Measurements from ENCODE around the gene HOXB7.

The HOXB7 gene

GRCh38 chr17:48634493-48635208, 23.8 kb upstream of the HOXB7 start:
- H3K4me3 ChIP-seq (ENCODE audit: low read length): no peak overlapping the region
- TF ChIP-seq CTCF (conservative IDR thresholded peaks at IDR 0.05; ENCODE audit: low read depth, low read length): no peak
- no peak for DNase-seq (ENCODE audit: low read depth)

- H3K4me3 ChIP-seq (ENCODE audit: low read length): no peak overlapping the region
- DNase-seq (ENCODE audit: low read depth): no peak
- TF ChIP-seq CTCF (conservative IDR thresholded peaks at IDR 0.05; ENCODE audit: low read depth, low read length): no peak
Observed at GRCh38 chr17:48633266-48633677, 22.5 kb upstream of the HOXB7 start.

GRCh38 chr17:48632579-48633265, 21.9 kb upstream of the HOXB7 start:
- no peak for DNase-seq (ENCODE audit: low read depth)
- H3K4me3 ChIP-seq (ENCODE audit: low read length): no peak overlapping the region
- TF ChIP-seq CTCF (conservative IDR thresholded peaks at IDR 0.05; ENCODE audit: low read depth, low read length): no peak

GRCh38 chr17:48631693-48632578, 21.1 kb upstream of the HOXB7 start:
- no peak for DNase-seq (ENCODE audit: low read depth)
- no peak for TF ChIP-seq CTCF (conservative IDR thresholded peaks at IDR 0.05; ENCODE audit: low read depth, low read length)
- no peak overlapping the region for H3K4me3 ChIP-seq (ENCODE audit: low read length)

GRCh38 chr17:48630925-48631692, 20.3 kb upstream of the HOXB7 start:
- DNase-seq (ENCODE audit: low read depth): no peak
- no peak for TF ChIP-seq CTCF (conservative IDR thresholded peaks at IDR 0.05; ENCODE audit: low read depth, low read length)
- no peak overlapping the region for H3K4me3 ChIP-seq (ENCODE audit: low read length)

- DNase-seq (ENCODE audit: low read depth): no peak
- no peak overlapping the region for H3K4me3 ChIP-seq (ENCODE audit: low read length)
- TF ChIP-seq CTCF (conservative IDR thresholded peaks at IDR 0.05; ENCODE audit: low read depth, low read length): no peak
Observed at GRCh38 chr17:48630009-48630924, 19.4 kb upstream of the HOXB7 start.

All from retinal pigment epithelial cell (primary cell).